NCI-H82 treated with DMSO at 0.1 percent for 48 hours (cell line): ENCODE data around the gene LRRFIP1.
A peak's percentile ranks its signal among the peaks of the same experiment; 100 is the strongest.

Experiments
- DNase-seq: peaks from one replicate; lab custom pipeline; 2025; ENCODE audit not compliant: unreplicated experiment; lab: John Stamatoyannopoulos, UW

LRRFIP1 gene

DNA sequence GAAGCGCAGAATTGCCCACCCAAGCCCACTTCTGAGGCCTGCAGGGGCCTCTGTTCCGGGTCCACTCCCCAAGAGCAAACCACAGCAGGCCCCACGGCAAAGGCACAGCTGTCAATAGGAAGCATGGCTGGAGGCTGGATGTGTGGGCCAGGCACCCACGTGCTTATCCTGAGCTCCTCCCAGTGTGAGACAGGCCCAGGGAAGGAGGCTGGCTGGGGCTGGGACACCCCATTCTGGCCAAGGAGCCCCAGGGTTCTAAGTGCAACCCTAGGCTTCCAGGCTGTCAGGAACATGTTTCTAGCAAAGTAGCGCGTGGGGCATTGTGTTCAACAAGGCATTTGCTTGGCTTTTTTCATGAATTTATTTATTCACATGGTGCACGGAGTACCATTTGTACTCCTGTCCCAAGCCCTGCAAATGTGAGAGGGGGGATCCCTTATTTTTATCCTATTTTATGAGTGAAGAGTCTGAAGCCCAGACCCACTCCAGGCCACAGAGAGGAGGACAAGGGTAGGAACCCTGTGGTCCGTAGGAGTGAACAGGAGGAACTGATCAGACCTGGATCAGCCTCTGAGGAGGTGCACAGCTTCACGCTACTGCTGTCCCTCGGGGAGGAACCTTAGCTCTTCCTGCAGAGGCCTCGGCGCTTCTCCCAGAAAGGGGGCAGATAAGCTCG lies 30.7 kb upstream of the LRRFIP1 start:
- no peak for DNase-seq

DNA sequence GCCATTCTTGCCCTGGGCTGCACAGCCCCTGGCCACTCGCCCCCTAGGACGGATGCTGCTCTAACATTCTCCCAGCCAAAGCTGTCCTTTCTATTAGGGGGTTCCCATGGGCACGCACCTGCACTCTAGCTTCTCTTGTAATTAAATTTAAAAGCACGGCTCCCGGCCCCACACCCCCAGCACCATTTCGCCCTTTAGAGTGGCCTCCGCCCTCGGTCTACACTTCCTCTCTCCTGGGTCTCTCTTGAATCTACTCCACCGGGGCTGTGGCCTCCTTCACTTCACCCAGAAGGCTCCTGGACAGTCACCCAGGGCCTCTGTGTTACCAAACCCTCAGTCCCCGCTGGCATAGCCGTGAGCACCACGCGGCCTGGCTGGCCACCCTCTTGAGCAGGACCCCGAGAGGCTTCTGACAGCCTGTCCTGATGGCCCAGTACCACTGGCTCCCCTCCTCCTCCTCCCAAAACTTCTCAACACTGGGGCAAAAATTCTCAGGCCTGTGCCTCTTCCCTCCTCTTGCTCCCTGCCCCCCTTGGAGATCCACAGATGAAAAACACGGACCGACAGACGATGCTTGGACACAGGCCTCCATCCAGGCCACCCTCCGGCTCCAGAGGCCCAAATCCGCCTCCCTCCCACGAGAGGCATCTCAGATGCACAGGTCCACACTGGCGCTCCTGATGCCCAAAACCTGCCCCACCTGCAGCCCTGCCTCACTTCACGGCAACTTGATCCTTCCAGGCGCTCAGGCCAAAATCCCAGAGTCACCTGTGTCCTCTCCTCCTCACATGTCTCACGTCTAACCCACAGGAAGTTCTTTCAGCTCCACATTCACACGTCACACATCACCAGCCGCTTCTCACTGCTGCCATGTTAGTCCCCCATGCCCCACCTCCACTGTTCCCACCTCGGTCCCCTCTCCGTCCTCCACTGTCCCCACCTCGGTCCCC lies 29.9 kb upstream of the LRRFIP1 start:
- DNase-seq = no peak

DNA sequence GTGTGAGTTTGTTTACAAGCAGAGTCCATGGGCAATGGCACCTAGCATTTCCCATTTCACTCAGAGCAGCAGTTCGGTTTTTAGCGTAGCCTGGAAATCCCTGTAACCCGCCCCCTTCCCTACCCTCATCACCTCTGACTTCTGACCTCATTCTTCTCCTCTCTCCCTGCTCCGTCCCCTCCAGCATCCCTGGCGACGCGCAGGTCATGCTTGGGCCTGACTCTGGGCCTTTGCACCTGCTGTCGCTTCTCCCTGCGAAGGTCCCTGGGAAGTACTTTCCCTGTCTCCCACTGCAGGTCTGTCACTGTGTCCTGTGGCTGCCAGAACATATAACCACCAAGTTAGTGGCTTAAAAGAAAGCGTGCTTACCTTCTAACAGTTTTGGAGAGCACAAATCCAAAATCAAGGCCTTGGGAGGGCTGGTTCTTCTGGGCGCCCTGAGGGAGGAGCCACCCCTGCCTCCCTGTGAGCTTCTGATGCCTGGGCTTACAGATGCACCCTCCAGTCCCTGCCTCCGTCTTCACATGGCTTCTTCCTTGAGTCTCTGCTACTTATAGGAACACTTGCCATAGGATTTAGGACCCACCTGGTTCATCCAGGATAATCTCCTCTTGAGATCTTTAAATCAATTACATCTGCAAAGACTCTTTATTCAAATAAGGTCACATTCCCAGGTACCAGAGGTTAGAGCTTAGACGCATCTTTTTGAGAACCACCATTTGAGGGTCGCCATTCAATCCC lies 28.7 kb upstream of the LRRFIP1 start:
- peak; percentile 93 for DNase-seq

DNA sequence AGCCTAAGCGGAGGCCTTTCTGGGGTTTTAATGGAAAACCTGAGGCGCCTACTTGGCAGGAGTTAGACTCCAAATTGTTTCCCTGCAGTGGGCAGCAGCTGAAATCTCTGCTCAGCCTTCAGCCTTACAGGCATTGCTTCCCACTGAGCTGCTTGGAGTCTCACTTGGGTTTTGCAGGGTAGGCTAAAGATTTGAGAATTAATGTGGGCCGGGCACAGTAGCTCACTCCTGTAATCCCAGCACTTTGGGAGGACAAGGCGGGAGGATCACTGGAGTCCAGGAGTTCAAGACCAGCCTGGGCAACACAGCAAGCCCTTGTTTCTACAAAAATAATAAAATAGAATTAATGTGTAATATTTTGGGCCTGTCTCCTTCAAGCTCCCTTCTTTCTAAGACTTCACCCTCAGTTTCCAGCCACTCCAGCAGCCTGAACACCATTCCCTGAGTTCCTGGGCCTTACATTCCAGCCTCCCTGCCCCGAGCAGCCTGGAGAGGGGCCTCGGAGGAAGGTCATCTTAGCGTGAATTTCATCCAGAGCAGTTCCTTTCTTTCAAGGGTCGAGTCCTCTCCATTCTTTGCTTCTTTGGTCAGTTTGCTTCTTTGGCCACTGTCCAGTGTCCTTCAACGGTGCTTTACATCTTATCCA lies 27.8 kb upstream of the LRRFIP1 start:
- no peak for DNase-seq

DNA sequence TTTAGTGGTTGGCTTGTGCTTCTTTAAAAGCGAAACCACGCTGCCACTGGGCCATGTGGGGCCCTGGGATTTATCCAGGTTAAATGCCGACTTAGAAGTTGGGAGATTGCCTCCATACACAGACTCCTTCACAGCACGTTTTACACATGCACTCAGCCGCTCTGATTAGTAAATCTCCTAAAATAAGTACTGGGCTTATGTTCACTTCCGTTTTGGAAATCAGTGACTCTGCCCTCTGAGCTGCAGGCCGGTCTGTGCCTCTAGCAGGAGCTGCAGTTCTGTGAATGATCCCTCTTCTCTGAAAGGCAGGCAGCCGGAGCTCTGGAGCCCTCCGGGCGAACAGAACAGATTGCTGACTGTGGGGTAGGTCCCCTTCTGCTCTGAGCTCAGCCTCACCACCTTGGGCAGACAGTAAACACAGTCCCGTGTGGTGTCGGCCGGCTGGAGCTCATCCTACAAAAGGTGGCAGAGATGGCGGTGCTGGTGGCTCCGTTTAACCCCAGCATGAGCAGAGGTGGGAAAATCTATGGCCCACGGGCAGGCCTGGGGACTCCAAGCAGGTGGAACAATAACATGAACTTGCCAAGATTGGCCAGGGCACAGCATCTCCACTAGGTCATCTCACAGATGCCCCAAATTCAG lies 27.1 kb upstream of the LRRFIP1 start:
- peak; percentile 67 for DNase-seq

DNA sequence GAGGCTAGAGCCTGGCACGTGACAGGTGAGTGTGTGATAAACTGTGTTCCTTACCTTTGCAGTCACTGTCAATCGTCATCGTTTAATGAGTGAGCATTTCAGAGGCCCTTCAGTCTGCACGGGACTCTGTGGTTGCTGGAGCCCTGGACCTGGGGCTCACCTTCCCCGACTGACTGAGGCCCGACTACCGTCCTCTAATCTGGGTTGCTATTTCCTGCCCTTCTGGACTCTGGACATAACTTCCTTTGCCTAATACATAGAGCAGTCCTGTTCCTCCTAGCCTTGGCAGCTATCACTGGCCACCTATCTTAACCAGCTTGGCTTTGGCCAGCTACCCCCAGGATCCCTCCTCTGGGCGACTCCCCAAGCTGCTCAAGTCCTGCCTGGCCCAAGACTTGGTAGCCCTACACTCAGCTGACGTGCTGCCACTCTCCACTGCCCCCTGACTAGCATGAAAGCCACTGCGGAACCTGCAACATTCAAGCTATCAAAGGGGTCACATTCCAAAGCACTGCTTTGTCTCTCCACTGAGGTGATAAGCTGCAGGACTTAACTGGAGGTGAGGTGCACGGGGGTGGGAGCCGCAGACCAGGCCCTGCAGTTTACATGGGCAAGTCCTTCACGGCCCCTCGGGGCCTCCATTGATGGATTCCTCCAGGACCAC lies 25.8 kb upstream of the LRRFIP1 start:
- no peak for DNase-seq

DNA sequence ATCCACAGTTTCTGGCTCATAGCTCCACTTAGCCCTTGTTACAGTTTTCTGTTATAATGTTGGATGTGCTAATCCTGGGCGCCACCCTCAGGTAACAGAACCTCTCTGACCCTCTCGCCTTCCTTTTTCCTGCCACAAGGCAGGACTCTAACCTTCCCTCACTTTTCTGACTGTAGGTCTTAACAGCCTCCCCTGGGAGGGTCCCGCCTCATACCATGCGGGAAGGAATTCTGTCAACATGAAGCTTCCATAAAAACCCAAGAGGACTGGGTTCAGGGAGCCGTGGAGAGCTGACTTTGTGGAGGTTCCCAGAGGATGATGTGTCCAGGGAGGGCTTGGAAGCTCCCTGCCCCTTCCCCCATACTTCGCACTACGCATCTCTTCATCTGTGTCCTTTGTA lies 25.0 kb upstream of the LRRFIP1 start:
- DNase-seq = no peak

DNA sequence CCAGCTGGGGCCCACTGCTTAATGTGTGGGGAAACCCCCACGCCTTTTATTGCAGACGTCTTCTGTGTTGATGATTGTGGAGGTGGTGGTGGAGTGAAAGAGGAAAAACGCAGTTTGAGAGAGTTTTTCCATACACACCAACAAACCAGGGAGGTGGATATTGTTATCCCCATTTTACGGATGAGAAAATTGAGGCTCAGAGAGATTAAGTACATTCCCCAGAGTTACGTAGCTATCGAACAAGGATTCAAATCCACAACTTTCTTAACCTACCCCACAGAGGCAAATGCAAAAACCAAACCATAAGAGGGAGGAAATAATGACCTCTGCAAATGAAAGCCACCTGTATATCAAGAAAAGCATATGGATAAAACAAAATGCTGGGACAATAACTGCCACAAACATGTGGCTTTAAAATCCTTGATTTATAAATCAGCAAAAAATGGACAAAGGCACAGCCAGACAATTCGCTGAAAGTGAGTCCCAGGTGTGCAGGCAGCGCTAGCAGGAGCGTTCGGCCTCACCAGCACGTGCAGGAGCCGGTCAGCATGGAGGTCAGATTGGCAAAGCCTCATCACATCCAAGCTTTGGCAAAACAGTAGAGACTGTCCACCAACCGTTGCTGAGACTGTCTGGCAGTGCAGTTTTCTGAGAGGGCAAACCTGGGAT lies 24.2 kb upstream of the LRRFIP1 start:
- DNase-seq = no peak

DNA sequence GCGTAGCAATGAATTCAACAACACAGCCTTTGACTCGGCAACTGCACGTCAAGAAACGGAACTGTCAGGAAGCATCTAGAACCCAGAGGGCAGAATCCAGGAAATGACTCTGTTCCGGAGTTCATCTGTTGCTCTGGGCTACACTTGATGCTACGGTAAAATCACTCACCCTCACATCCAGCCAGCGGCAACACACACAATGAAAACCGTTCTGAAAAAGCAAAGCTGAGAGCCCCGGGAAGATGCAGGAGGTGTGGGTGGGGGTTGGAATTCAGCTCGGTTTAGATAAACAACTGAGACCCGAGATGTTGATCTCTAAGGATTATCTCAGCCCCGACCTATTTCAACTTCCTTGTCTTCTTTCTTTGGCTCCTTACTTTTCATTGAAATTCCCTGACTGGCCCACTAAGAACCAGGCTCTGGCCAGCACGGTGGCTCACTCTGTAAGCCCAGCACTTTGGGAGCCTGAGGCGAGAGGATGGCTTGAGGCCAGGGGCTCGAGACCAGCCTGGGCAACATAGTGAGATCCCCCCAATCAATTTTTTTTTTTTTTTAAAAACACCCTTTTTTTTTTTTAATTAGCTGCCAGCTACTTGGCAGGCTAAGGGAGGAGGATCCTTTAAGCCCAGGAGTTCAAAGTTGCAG lies 23.5 kb upstream of the LRRFIP1 start:
- no peak for DNase-seq

DNA sequence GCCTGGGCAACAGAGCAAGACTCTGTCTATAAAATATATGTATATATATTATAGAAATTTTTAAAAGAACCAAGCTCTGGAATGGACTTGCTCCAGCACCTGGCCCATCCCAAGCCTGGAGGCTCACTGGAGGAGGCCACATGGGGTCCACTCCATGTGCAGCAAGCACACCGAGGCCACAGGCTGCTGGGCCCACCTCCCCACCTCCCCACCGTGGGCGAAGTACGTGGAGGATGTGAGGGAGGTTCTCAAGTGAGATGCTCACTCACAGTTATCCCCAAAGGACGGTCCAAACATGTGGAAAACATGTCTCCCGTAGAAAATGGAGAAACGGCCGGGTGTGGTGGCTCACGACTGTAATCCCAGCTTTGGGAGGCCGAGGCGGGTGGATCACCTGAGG lies 23.0 kb upstream of the LRRFIP1 start:
- no peak for DNase-seq

DNA sequence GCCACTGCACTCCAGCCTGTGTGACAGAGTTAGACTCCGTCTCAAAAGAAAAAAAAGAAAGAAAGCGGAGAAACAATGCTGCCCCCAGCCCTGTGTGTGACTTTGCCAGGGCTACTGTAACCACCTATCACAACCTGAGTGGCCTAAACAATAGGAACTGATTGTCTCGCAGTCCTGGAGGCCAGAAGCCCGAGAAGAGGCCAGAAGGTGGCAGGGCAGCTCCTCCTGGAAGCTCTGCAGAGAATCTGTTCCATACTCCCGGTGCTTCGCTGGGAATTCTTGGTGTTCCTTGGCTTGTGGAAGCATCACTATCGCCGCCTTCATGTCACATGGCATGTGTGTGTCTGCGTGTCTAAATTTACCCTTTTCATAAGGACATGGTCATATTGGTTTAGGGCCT lies 22.4 kb upstream of the LRRFIP1 start:
- no peak for DNase-seq

DNA sequence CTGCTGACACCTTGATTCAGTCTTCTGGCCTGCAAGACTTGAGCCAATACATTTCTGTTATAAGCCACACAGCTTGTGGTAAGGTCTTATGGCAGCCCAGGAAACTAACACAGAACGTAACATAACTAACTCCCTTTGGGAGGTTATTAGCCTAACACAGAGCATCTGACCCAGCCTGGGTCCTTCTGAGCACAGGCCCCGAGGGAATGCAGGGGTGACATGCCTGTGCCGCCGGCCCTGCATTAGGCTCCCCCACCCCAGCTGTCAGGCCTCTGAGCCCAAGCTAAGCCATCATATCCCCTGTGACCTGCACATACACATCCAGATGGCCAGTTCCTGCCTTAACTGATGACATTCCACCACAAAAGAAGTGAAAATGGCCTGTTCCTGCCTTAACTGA lies 20.9 kb upstream of the LRRFIP1 start:
- DNase-seq = peak; percentile 84

DNA sequence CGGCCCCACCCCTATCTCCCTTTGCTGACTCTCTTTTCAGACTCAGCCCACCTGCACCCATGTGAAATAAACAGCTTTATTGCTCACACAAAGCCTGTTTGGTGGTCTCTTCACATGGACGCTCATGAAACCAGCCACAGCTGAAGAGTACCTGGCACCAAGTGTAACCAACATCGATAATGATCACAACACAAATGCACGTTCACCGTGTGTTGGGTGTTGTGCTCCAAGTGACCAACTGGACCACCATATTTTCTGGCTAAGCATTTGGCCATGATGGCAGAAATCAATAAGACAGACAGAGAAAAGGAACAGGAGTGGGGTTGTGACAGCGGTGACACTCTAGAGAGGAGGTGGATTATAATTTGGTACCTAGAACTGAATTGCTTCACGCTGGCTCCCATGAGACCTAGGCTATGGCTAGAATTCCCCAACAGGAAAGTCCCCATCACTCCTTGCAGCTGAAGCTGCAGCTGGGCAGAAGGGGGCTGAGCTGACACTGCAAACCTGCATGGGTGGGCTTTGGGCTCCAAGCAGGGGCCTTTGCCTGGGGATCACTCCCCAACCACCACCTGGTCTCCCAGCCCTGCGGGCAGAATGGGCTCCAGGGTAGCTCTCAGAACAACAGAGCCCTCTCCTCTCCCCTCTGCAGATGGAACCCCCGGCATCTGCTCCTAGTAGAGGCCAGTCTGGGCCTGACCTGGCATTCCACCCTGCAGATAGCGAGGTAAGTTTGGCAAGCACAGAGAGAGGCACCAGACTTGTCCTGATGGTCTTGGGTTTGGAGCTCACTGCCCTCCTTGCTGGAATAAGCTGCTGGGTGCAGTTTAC lies 14.6 kb upstream of the LRRFIP1 start:
- DNase-seq = no peak

DNA sequence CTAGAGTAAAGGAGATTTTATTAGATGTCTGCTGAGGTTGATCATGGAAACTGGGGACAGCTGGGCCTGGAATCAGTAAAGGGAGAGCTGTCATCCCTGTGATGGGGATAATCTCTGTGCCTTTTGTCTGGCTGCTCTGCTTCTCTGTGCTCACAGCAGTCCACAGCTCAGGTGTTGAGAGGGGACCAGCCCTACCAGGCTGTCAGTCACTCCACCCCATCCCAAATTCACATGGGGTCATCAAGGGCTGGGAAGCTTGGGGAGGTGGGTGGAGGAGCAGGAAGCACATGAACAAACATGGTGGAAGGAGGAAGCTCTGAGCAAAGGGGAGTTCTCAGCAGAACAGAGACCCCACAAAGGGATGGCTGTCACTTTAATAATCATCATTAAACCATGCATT lies 13.7 kb upstream of the LRRFIP1 start:
- no peak for DNase-seq

DNA sequence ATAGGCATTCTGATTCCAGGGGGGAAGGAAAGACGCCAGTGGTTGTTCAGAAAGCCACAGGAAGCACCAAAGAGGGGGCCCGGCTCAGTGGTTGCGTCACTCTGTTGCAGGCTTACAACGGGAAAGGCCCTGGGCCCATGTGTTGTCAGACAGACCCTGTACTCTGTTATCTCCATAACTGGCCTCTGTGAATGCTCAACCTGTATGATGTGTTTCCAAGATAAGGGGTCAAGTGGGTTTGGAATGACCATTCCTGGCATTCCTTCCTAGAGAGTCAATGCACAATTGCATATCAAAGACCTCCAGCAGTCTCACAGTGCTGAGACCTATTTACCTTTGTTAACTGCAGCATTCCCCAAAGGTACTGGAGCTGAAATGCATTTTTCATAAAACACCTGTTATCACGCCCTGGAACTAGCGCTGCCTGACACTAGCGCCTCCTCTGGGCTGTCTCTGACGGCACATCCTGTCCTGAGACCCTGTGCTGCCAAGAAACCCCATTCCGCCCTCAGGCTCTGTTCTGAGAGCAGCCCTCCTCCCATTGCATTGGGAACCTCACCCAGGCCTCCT lies 13.2 kb upstream of the LRRFIP1 start:
- no peak for DNase-seq

DNA sequence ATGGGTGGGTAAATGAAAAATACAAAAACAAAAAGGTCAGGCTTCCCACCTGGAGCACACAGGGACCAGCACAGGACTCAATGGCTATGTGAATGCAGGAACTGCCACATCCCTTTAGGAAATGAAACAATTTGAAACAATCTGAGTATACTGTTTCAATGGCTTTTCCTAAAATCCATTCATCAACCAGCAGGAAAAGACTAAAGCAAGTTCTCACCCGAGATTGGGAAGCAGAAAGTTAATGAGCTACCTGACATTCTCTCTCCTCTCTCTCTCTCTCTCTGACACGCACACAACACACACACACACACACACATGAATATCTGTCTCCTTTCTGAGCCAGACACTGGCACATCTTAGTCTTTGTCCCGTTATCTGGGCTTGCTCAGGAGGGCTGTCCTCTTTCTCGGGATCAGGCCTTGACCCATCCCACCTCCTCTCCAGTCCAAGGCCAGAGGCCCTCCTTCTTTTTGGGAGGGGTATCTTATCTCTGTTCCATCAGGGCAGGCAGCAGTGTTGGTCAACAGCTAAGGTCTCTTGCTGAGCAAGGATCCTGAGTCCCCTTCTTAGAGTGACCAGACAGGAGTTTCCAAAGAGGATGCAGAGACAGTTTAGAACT lies 11.6 kb upstream of the LRRFIP1 start:
- DNase-seq = no peak

DNA sequence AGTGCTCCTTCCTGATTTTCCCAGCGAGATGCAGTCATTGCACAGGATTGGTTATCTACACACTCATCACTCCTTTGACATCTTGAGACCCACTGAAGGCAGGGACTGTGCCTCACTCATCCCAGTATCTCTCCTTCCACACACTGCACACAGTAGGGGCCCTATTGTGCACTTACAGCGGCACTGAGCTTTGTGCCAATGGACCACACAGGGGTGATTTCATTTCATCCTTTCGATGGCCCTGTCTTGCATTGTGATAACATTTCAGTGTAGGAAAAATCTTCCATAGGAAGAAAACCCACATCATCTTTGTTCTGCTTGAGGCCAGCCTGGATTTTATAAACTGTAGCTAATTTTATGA lies 11.0 kb upstream of the LRRFIP1 start:
- DNase-seq = no peak
